Activated naive CD8-positive, alpha-beta T cell treated with anti-CD3 and anti-CD28 coated beads for 36 hours (primary cell): Measurements from ENCODE around the gene WDR37. TPM values are rescaled to one million over a fixed set of nuclear protein-coding genes. Genes with fewer than 3 reads are reported as not detected.
"Not testable (repeated sequence)": the region's sequence is repeated elsewhere in the genome, so short reads cannot be mapped to it uniquely, and the experiment has no call there.

Experiments used
- DNase-seq: peaks from one replicate; pipeline ENCODE4 v3.0.0; 2021
- H3K27ac Mint-ChIP-seq: one replicate; pipeline ENCODE4 v1.8.0; 2022; ENCODE audit warnings: mild to moderate bottlenecking, moderate library complexity, mixed read lengths
- H3K27me3 Mint-ChIP-seq: one replicate; pipeline ENCODE4 v1.8.0; 2022; ENCODE audit warnings: mild to moderate bottlenecking, mixed read lengths
- H3K36me3 Mint-ChIP-seq: one replicate; pipeline ENCODE4 v1.8.0; 2021; ENCODE audit warnings: mild to moderate bottlenecking, mixed read lengths
- H3K4me1 Mint-ChIP-seq: one replicate; pipeline ENCODE4 v1.8.0; 2021; ENCODE audit warnings: mixed read lengths
- H3K4me3 Mint-ChIP-seq: one replicate; pipeline ENCODE4 v1.8.0; 2022; ENCODE audit warnings: mild to moderate bottlenecking, moderate library complexity, mixed read lengths
- H3K9me3 Mint-ChIP-seq: one replicate; pipeline ENCODE4 v1.8.0; 2022; ENCODE audit warnings: mixed read lengths
- total RNA-seq, 2 experiments: library from RNA; stranded (reverse); gene quantifications; one replicate each; pipeline ENCODE4 v1.2.3, GENCODE V29; 2021

WDR37 gene
- total RNA-seq, 2 experiments from 2014 or later = 14.0 to 14.2 TPM

- Mint-ChIP-seq H3K27me3 (no peaks in the 10 kb centered on the region), H3K4me1 (no peaks in the 10 kb centered on the region), H3K36me3 (no peaks in the 10 kb centered on the region), H3K4me3 (no peak overlapping the region), H3K27ac (no peak overlapping the region), H3K9me3 (no peaks in the 10 kb centered on the region)
- DNase-seq = no peak
Observed at GRCh38 chr10:1029838-1030237, 26.3 kb upstream of the WDR37 start.

DNA sequence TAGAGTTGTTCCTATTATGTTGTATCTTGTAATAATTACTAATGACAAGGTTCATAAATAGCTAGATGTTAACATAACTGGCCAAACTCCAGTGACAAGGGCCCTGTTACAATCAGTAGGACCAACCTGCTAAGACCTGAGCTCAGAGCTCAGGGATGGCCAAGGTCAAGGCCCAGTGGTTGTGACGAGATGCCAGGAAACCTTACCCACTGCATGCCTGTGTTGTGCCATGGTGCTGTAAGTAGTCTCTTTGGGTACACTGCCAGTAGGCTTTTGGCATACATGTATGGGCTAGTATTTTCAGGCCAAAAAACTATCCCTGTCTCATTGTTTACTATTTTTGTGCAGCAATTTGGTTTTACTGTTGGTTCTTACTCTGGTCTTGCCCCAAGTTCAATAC is 22.6 kb upstream of the WDR37 start:
- no peaks in the 10 kb centered on the region for H3K9me3 Mint-ChIP-seq
- peaks cover 5% of the 10 kb centered on the region for H3K36me3 Mint-ChIP-seq
- no peak overlapping the region for H3K27ac Mint-ChIP-seq
- H3K4me1 Mint-ChIP-seq = no peaks in the 10 kb centered on the region
- no peak overlapping the region for H3K4me3 Mint-ChIP-seq
- DNase-seq = no peak
- no peaks in the 10 kb centered on the region for H3K27me3 Mint-ChIP-seq

DNA sequence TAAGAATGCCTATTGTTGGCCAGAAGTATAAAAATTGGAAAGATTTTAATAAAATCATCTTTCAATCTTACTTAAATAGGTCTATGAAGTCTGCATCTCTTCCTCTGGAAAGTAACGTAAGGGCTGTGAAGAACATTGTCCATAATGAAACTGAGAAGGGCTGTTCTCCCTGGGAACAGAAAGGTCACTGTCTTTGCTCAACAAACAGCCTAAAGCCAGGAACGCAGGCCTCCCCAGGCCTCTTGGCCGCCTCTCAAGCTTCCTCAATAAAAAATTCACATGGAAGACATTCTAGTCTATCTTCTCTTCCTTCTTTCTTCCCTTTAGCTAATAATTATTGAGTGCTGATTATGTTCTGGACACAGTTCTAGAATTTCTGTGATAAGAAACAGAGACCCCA is 21.4 kb upstream of the WDR37 start:
- Mint-ChIP-seq H3K27me3 (no peaks in the 10 kb centered on the region), H3K27ac (no peak overlapping the region), H3K9me3 (no peaks in the 10 kb centered on the region), H3K4me3 (no peak overlapping the region), H3K4me1 (no peaks in the 10 kb centered on the region), H3K36me3 (peaks cover 5% of the 10 kb centered on the region)
- no peak for DNase-seq

DNA sequence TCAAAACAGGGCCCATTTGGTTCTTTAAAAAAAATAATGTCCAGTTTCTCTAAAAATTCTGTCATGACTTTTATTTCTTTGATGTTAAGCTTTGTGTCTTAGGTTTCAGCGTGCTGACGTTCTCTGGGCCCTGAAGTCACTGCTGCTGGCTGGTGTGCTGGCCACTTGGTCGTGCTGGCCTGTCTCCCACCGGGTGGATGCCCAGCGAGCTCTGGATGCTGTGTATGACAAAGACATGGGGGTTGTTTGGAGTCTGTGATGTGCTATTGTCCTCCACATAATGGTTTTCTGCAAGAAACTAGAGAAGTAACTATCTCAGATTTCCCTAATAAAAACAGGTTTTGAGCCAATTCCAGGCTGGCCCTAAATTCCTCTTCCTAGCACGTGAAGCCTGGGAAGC is 21.0 kb upstream of the WDR37 start:
- Mint-ChIP-seq H3K27me3 (no peaks in the 10 kb centered on the region), H3K27ac (no peak overlapping the region), H3K36me3 (peaks cover 7% of the 10 kb centered on the region), H3K4me3 (no peak overlapping the region), H3K4me1 (peaks cover 2% of the 10 kb centered on the region), H3K9me3 (no peaks in the 10 kb centered on the region)
- DNase-seq = no peak

DNA sequence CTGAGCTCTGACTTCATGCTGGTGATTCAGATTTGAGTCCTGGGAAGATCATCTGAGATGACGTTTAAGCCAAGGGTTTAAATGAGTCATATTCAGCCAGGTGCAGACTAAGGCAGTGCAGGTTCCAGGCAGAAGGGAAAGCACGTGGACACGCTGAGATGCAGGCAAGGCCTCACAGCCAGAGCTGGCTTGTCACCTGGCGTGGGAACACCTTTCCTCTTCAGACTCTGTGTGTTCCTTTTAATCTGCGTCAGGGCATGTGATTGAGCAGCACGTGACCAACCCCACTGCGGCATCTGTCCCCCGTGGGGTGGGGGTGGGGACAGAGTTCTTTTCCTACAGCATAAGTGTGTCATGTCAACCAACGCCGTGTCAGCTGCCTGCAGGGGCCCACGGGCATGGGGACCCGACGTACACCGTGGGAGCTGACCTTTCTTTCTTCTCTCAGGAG is 19.8 kb upstream of the WDR37 start:
- Mint-ChIP-seq H3K4me3 (no peak overlapping the region), H3K4me1 (peaks cover 5% of the 10 kb centered on the region), H3K9me3 (no peaks in the 10 kb centered on the region), H3K27ac (no peak overlapping the region), H3K36me3 (peaks cover 13% of the 10 kb centered on the region), H3K27me3 (no peaks in the 10 kb centered on the region)
- no peak for DNase-seq

- Mint-ChIP-seq H3K9me3 (no peaks in the 10 kb centered on the region), H3K4me1 (peaks cover 5% of the 10 kb centered on the region), H3K4me3 (no peak overlapping the region), H3K36me3 (peaks cover 13% of the 10 kb centered on the region), H3K27me3 (no peaks in the 10 kb centered on the region), H3K27ac (no peak overlapping the region)
- no peak for DNase-seq
Observed at GRCh38 chr10:1037098-1037497, 19.1 kb upstream of the WDR37 start.

- H3K27me3 Mint-ChIP-seq, H3K4me3 Mint-ChIP-seq, H3K27ac Mint-ChIP-seq, DNase-seq, H3K9me3 Mint-ChIP-seq: not testable (repeated sequence)
- peaks cover 15% of the 10 kb centered on the region for H3K4me1 Mint-ChIP-seq
- H3K36me3 Mint-ChIP-seq = peaks cover 23% of the 10 kb centered on the region
Observed at GRCh38 chr10:1038769-1039168, 17.4 kb upstream of the WDR37 start.

DNA sequence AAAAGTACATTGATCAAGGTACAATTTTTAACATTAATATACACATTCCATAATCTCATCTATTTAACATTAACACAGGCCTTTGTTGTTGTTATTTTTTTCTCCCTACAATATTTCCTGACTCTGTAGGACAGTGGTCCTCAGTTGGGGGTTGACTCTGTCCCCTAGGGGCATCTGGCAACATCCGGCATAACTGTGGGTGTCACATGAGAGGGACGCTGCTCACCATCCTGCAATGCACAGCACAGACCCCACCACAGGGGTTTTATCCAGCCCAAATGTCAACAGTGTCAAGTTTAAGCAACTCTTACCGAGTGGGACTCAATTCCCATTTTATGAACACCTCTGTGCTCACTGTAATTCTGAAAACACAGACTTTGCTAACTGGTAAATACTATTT is 16.1 kb upstream of the WDR37 start:
- Mint-ChIP-seq H3K27me3 (no peaks in the 10 kb centered on the region), H3K9me3 (no peaks in the 10 kb centered on the region), H3K27ac (no peak overlapping the region), H3K36me3 (peaks cover 35% of the 10 kb centered on the region), H3K4me1 (peaks cover 28% of the 10 kb centered on the region), H3K4me3 (no peak overlapping the region)
- DNase-seq = no peak

DNA sequence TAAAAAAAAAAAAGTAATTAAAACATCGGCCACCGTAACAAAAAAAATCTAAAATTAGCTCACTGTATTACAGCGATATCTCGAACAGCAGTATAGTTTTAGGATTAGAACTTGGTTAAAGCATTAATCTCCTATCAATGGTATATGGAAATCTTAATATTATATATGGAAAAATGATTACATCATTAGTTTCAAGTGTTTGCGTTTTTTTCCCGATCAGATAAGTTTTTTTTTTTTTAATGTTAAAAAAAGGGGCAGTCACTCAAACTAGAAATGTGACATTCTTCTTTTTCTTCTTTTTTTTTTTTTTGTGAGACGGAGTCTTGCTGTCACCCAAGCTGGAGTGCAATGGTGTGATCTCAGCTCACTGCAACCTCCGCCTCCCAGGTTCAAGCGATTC is 14.7 kb upstream of the WDR37 start:
- peaks cover 39% of the 10 kb centered on the region for H3K4me1 Mint-ChIP-seq
- no peak overlapping the region for H3K4me3 Mint-ChIP-seq
- no peaks in the 10 kb centered on the region for H3K27me3 Mint-ChIP-seq
- DNase-seq = no peak
- H3K9me3 Mint-ChIP-seq = no peaks in the 10 kb centered on the region
- H3K36me3 Mint-ChIP-seq = peaks cover 46% of the 10 kb centered on the region
- H3K27ac Mint-ChIP-seq = no peak overlapping the region

DNA sequence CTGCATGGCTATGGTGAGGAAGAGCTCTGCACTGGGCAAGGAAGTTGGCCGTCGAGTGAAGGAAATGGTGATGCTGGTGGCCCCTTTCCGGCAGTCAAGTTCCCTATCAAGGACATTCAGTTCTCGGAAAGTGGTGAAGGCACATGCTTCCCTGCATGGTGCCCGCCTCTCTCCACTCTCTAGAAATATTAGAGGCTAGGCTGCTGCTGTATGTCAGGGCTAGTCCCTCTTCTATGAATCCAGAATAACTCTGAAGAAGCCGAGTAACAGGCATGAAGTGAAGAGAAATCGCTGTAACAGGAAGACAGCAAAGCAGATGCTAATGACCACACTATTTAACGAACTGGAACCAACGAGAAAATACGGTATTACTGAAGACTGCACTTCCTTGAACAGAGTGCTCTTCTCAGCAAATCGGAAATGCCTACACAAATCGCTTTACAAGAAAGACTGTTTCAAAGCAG is 12.6 kb upstream of the WDR37 start:
- peaks cover 52% of the 10 kb centered on the region for H3K36me3 Mint-ChIP-seq
- no peak for DNase-seq
- H3K4me1 Mint-ChIP-seq = peaks cover 44% of the 10 kb centered on the region

GRCh38 chr10:1044146-1044545 is 12.0 kb upstream of the WDR37 start:
- no peak for DNase-seq
- Mint-ChIP-seq H3K4me1 (peaks cover 44% of the 10 kb centered on the region), H3K36me3 (peaks cover 54% of the 10 kb centered on the region), H3K4me3 (peak overlapping the region; percentile 66), H3K27me3 (no peaks in the 10 kb centered on the region), H3K9me3 (peaks cover 2% of the 10 kb centered on the region), H3K27ac (peak overlapping the region; percentile 90)

More for the DNA sequence above, 12.6 kb upstream of the WDR37 start:
- H3K27ac Mint-ChIP-seq = peak overlapping the region; percentile 90
- peak overlapping the region; percentile 66 for H3K4me3 Mint-ChIP-seq
- H3K9me3 Mint-ChIP-seq = peaks cover 2% of the 10 kb centered on the region
- no peaks in the 10 kb centered on the region for H3K27me3 Mint-ChIP-seq

- Mint-ChIP-seq H3K36me3 (peaks cover 54% of the 10 kb centered on the region), H3K27me3 (no peaks in the 10 kb centered on the region), H3K9me3 (peaks cover 2% of the 10 kb centered on the region), H3K4me1 (peaks cover 44% of the 10 kb centered on the region), H3K4me3 (peak overlapping the region; percentile 66), H3K27ac (peak overlapping the region; percentile 90)
- DNase-seq = no peak
Observed at GRCh38 chr10:1044964-1045363, 11.2 kb upstream of the WDR37 start.

DNA sequence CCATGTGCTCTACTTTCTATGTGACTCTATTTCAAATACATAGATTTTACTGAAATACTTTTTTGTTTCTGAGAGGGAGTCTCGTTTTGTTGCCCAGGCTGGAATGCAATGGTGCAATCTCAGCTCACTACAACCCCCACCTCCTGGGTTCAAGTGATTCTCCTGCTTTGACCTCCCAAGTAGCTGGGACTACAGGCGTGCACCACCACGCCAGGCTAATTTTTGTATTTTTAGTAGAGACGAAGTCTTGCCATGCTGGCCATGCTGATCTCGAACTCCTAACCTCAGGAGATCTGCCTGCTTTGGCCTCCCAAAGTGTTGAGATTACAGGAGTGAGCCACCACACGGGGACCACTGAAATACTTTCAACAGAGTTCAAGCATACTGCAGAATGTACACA is 10.8 kb upstream of the WDR37 start:
- H3K4me3 Mint-ChIP-seq = peak overlapping the region; percentile 66
- peak overlapping the region; percentile 90 for H3K27ac Mint-ChIP-seq
- peaks cover 41% of the 10 kb centered on the region for H3K4me1 Mint-ChIP-seq
- no peaks in the 10 kb centered on the region for H3K27me3 Mint-ChIP-seq
- peaks cover 2% of the 10 kb centered on the region for H3K9me3 Mint-ChIP-seq
- no peak for DNase-seq
- H3K36me3 Mint-ChIP-seq = peaks cover 50% of the 10 kb centered on the region

- peaks cover 60% of the 10 kb centered on the region for H3K4me1 Mint-ChIP-seq
- H3K9me3 Mint-ChIP-seq = peaks cover 2% of the 10 kb centered on the region
- H3K36me3 Mint-ChIP-seq = peaks cover 61% of the 10 kb centered on the region
- H3K27ac Mint-ChIP-seq = peak overlapping the region; percentile 96
- H3K27me3 Mint-ChIP-seq = no peaks in the 10 kb centered on the region
- peak overlapping the region; percentile 97 for H3K4me3 Mint-ChIP-seq
- DNase-seq = peak; percentile 27
Observed at GRCh38 chr10:1047937-1048336, 8.2 kb upstream of the WDR37 start.

DNA sequence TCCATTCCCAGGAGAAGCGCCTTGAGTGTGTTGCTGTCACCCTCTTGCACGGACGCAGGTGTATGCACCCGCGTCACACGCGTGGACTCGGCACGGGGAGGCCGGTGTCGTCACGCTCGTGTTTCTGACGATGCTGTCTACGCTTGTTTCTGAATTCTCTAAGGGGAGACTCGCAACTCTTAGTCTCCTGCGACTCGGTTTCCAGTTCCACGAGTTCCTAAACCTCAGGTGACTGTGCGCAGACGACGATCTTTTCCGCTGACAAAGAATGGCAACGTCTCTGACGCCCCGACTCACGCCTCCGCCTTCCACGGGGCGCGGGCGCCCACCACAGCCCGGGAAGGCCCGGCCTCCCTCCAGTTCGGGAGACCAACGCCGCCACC is 7.8 kb upstream of the WDR37 start:
- DNase-seq = no peak
- peaks cover 61% of the 10 kb centered on the region for H3K36me3 Mint-ChIP-seq
- H3K4me3 Mint-ChIP-seq = peak overlapping the region; percentile 97
- H3K27ac Mint-ChIP-seq = peak overlapping the region; percentile 96
- H3K9me3 Mint-ChIP-seq = peaks cover 2% of the 10 kb centered on the region
- H3K4me1 Mint-ChIP-seq = peaks cover 58% of the 10 kb centered on the region
- no peaks in the 10 kb centered on the region for H3K27me3 Mint-ChIP-seq

DNA sequence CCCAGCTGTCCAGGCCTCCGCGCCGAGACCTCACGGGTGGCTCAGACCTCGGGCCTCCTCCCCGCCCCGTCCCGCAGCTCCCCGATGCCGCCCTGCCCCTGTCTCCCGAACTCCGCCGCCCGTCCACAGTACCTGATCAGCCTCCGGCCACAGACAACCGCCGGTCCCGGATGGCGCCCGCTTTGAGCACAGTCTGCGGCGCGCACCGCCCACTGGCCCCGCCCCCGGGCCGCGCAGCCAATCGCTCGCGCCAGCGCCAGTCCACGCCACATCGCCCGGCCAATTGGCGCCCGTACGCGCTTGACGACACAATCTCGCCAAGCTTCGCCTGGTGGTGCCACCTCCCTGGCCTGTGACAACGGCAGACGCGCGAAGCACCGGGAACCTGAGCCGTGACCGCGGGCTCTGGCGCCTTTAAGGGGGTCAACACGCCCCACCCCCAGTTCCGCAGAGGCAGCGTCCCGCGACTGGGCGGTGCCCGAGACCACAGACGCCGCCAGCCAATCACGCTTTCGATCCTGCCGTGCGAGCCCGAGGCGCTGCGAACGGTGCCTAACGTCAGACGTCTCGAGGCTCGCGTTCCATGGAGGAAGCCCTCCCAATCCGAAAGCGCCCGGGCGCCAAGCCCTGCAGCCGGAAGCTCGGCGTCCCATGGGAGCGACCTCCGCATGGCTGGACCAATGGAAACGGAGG is 7.3 kb upstream of the WDR37 start, which contains the start of gene IDI1:
Gene IDI1 (minus strand): TSS at position 388 of the 693 bp plus-strand sequence. CDS start 116 bp downstream, at position 272.
- H3K36me3 Mint-ChIP-seq = peaks cover 59% of the 10 kb centered on the region
- H3K4me3 Mint-ChIP-seq = peak within 1 kb of the TSS; percentile 97
- H3K4me1 Mint-ChIP-seq = peaks cover 57% of the 10 kb centered on the region
- peaks cover 2% of the 10 kb centered on the region for H3K9me3 Mint-ChIP-seq
- peak within 1 kb of the TSS; percentile 96 for H3K27ac Mint-ChIP-seq
- H3K27me3 Mint-ChIP-seq = no peaks in the 10 kb centered on the region
- DNase-seq = peak; percentile 98
